Neural cell (in vitro differentiated cells): ENCODE results near the gene ZNF79. TPM values are rescaled to one million over a fixed set of nuclear protein-coding genes. Genes with fewer than 3 reads are reported as not detected.

Experiments used
- H2AFZ ChIP-seq: fragments of 200-600, 300-800 bp; sonication (generic), shearing (Covaris generic); 2 replicates; pipeline ENCODE4 v1.6.0; 2014; ENCODE audit warnings: low read depth, mild to moderate bottlenecking, antibody characterized with exemption, low read length, moderate library complexity
- H3F3A ChIP-seq: fragments of 200-600 bp; shearing (Covaris generic); 2 replicates; pipeline ENCODE4 v1.6.1; 2016; ENCODE audit warnings: mild to moderate bottlenecking, moderate library complexity, mixed read lengths, antibody characterized with exemption, low read length; ENCODE audit not compliant: insufficient read depth, poor library complexity, severe bottlenecking
- H3K27ac ChIP-seq: fragments of 200-600, 300-800 bp; sonication (generic), shearing (Covaris generic); 2 replicates; pipeline ENCODE4 v1.5.1; 2014; ENCODE audit warnings: mild to moderate bottlenecking, low read length, moderate library complexity
- H3K27me3 ChIP-seq: fragments of 300-800, 200-600 bp; sonication (generic), shearing (Covaris generic); 2 replicates; pipeline ENCODE4 v1.6.0; 2014; ENCODE audit warnings: mild to moderate bottlenecking, low read depth, low read length, moderate library complexity; ENCODE audit not compliant: insufficient read depth
- H3K36me3 ChIP-seq: fragments of 300-800, 200-600 bp; sonication (generic), shearing (Covaris generic); 2 replicates; pipeline ENCODE4 v1.5.1; 2014; ENCODE audit warnings: mild to moderate bottlenecking, antibody characterized with exemption, low read length, moderate library complexity; ENCODE audit not compliant: insufficient read depth
- H3K4me2 ChIP-seq: fragments of 300-800, 200-600 bp; sonication (generic), shearing (Covaris generic); 2 replicates; pipeline ENCODE4 v1.6.0; 2014; ENCODE audit warnings: mild to moderate bottlenecking, low read length
- H3K4me3 ChIP-seq: fragments of 300-800, 200-600 bp; sonication (generic), shearing (Covaris generic); 2 replicates; pipeline ENCODE4 v1.5.1; 2014; ENCODE audit warnings: mild to moderate bottlenecking, low read length, moderate library complexity
- H3K79me2 ChIP-seq: fragments of 200-600 bp; shearing (Covaris generic); replicated peaks from 2 replicates; pipeline ENCODE4 v1.6.0; 2014; ENCODE audit warnings: mild to moderate bottlenecking, low read length, moderate library complexity; ENCODE audit not compliant: insufficient read depth
- H3K9ac ChIP-seq: fragments of 300-800, 200-600 bp; sonication (generic), shearing (Covaris generic); 2 replicates; pipeline ENCODE4 v1.6.1; 2016; ENCODE audit warnings: mild to moderate bottlenecking, low read length, mixed read lengths
- H3K9me2 ChIP-seq: fragments of 200-600 bp; shearing (Covaris generic); 2 replicates; pipeline ENCODE4 v1.6.1; 2016; ENCODE audit warnings: mild to moderate bottlenecking, low read length, mixed read lengths; ENCODE audit not compliant: insufficient read depth
- H3K9me3 ChIP-seq: fragments of 200-600, 300-800 bp; sonication (generic), shearing (Covaris generic); 2 replicates; pipeline ENCODE4 v1.6.1; 2016; ENCODE audit warnings: mild to moderate bottlenecking, mixed run types, low read length, moderate library complexity, mixed read lengths
- H4K20me1 ChIP-seq: fragments of 200-600 bp; shearing (Covaris generic); 2 replicates; pipeline ENCODE4 v1.6.1; 2016; ENCODE audit warnings: mild to moderate bottlenecking, mixed run types; ENCODE audit not compliant: insufficient read depth
- EP300 ChIP-seq: fragments of 450-650 bp; conservative IDR thresholded peaks from 2 replicates; pipeline ENCODE4 v1.6.1; 2014; ENCODE audit warnings: antibody characterized with exemption, mild to moderate bottlenecking, moderate library complexity; ENCODE audit not compliant: poor library complexity, severe bottlenecking
- EZH2 ChIP-seq: fragments of 200-600, 300-800 bp; shearing (Covaris generic), sonication (generic); IDR thresholded peaks from 2 replicates; pipeline ENCODE4 v1.6.1; 2014; ENCODE audit warnings: antibody characterized with exemption, low read length, borderline replicate concordance, mild to moderate bottlenecking; ENCODE audit not compliant: insufficient read depth, poor library complexity, severe bottlenecking
- MXI1 ChIP-seq: fragments of 450-650 bp; conservative IDR thresholded peaks from 2 replicates; pipeline ENCODE4 v1.6.1; 2014; ENCODE audit warnings: antibody characterized with exemption, mild to moderate bottlenecking; ENCODE audit not compliant: poor library complexity, severe bottlenecking
- POLR2AphosphoS5 ChIP-seq: IDR thresholded peaks from 2 replicates; pipeline ENCODE4 v1.6.1; 2012
- RAD21 ChIP-seq: fragments of 450-650 bp; conservative IDR thresholded peaks from 2 replicates; pipeline ENCODE4 v1.6.1; 2014; ENCODE audit warnings: antibody characterized with exemption, mild to moderate bottlenecking, moderate library complexity
- SMC3 ChIP-seq: fragments of 450-650 bp; conservative IDR thresholded peaks from 2 replicates; pipeline ENCODE4 v1.6.1; 2014; ENCODE audit warnings: antibody characterized with exemption, mild to moderate bottlenecking, moderate library complexity; ENCODE audit not compliant: poor library complexity
- TAF1 ChIP-seq: IDR thresholded peaks from 2 replicates; pipeline ENCODE4 v1.6.1; 2012; ENCODE audit warnings: low read depth
- polyA plus RNA-seq: library from polyadenylated mRNA; depleted of rRNA; stranded (reverse); fragments of >200 nt; gene quantifications from 2 replicates; pipeline ENCODE4 v1.2.3, GENCODE V29; 2014
- TF ChIP-seq, protein P1 (sequence below): IDR thresholded peaks from 2 replicates; pipeline ENCODE4 v1.6.1; 2012; ENCODE audit warnings: borderline replicate concordance
- TF ChIP-seq, protein P2 (sequence below): fragments of 450-650 bp; IDR thresholded peaks from 2 replicates; pipeline ENCODE4 v1.5.1; 2014; ENCODE audit warnings: antibody characterized with exemption, mild to moderate bottlenecking, moderate library complexity; ENCODE audit not compliant: poor library complexity, severe bottlenecking

The ZNF79 gene
- polyA plus RNA-seq, 1 donor from 2014 or later: 2.9 TPM

DNA sequence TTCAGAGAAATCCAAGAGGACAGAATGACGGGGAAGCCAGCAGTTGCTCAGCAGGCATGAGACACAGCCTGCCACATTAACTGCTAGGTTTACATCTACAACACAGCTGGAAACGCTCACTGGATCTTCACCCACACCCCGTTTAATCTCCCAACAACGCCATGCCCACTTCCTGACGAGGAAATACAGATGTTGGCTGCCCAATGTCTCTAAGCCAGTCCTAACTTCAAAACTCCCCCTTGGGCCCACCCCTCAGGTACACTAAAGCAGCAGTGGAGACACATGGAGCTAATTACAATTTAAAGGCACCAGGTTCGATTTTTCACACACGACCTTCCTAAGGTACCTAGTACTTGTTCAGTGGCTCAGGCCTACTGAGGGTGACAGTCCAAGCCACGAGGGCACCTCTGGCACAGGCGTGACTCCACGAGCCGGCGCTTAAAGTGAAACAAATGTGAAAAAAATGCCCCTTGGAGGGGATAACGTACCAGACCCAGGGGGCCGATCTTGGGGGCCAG lies 26.1 kb downstream of the ZNF79 start:
- H3K27ac ChIP-seq: peak overlapping the region; percentile 9
- H3F3A ChIP-seq: no peaks in the 10 kb centered on the region
- H3K4me3 ChIP-seq: peak overlapping the region; percentile 86
- TF ChIP-seq POLR2AphosphoS5 (peak; percentile 23), RAD21 (no peak)
- H2AFZ ChIP-seq: no peak overlapping the region
- H3K27me3 ChIP-seq: no peaks in the 10 kb centered on the region
- H4K20me1 ChIP-seq: no peaks in the 10 kb centered on the region
- peak overlapping the region; percentile 77 for H3K9ac ChIP-seq
- no peaks in the 10 kb centered on the region for H3K9me3 ChIP-seq
- no peaks in the 10 kb centered on the region for H3K36me3 ChIP-seq
- no peaks in the 10 kb centered on the region for H3K9me2 ChIP-seq
- peak overlapping the region; percentile 27 for H3K4me2 ChIP-seq
- H3K79me2 ChIP-seq: peaks cover 8% of the 10 kb centered on the region

DNA sequence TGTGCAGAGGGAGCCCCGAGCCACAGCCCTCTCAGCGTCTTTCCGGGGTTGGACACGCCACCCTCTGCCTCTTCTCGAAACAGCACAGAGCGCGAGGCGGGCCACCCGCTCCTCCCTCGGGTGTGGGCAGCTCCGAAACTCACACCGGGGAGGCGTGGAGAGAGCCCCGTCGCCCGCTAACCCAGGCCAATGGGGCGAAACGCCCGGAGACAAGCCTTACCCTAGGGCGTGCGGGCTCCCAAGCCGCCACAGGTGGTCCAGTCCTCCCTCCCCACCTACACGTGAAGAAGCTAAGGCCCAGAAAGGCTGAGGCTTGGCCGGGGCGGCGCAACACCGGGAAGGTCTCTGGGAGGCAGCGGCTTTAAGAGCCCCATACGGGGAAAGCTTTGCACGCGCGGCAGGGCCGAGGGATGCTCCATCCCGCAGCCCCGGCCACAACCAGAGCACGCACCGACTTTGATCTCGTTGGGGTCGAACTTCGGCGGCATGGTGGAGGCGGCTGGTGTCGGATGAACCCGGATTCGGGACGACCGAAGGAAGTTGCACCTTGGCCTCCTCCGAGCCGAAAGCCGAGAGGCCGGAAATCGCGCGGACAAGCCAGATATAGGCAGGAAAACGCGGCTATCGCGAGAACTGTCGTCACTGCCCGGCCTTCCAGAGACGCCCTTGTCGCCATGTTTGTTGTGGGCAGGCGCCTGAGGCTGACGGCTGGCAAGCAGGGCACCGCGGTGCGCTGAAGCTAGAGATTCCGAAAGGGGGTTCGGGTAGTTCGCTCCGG lies 26.8 kb downstream of the ZNF79 start, which contains the start of the genes LRSAM1 and RPL12:
LRSAM1 (plus strand) TSS at position 681 of the 778 bp plus-strand sequence. CDS start 3,018 bp downstream, outside the sequence.
RPL12 (minus strand) TSS at position 577 of the 778 bp plus-strand sequence; CDS start at position 488, 89 bp downstream.
- H3K36me3 ChIP-seq: no peaks in the 10 kb centered on the region
- H3K27me3 ChIP-seq: no peaks in the 10 kb centered on the region
- H3K79me2 ChIP-seq: peaks cover 8% of the 10 kb centered on the region
- peak within 1 kb of the TSS; percentile 86 for H3K4me3 ChIP-seq
- no peaks in the 10 kb centered on the region for H3K9me2 ChIP-seq
- peak within 1 kb of the TSS; percentile 70 for H2AFZ ChIP-seq
- no peaks in the 10 kb centered on the region for H3K9me3 ChIP-seq
- H3F3A ChIP-seq: no peaks in the 10 kb centered on the region
- TF ChIP-seq MXI1 (peak; percentile 97), POLR2AphosphoS5 (peak; percentile 97), EP300 (peak; percentile 63), SMC3 (peak; percentile 55), EZH2 (no peak), TAF1 (peak; percentile 89), RAD21 (peak; percentile 46)
- TF ChIP-seq, protein P1, sequence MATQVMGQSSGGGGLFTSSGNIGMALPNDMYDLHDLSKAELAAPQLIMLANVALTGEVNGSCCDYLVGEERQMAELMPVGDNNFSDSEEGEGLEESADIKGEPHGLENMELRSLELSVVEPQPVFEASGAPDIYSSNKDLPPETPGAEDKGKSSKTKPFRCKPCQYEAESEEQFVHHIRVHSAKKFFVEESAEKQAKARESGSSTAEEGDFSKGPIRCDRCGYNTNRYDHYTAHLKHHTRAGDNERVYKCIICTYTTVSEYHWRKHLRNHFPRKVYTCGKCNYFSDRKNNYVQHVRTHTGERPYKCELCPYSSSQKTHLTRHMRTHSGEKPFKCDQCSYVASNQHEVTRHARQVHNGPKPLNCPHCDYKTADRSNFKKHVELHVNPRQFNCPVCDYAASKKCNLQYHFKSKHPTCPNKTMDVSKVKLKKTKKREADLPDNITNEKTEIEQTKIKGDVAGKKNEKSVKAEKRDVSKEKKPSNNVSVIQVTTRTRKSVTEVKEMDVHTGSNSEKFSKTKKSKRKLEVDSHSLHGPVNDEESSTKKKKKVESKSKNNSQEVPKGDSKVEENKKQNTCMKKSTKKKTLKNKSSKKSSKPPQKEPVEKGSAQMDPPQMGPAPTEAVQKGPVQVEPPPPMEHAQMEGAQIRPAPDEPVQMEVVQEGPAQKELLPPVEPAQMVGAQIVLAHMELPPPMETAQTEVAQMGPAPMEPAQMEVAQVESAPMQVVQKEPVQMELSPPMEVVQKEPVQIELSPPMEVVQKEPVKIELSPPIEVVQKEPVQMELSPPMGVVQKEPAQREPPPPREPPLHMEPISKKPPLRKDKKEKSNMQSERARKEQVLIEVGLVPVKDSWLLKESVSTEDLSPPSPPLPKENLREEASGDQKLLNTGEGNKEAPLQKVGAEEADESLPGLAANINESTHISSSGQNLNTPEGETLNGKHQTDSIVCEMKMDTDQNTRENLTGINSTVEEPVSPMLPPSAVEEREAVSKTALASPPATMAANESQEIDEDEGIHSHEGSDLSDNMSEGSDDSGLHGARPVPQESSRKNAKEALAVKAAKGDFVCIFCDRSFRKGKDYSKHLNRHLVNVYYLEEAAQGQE: peak; percentile 84
- TF ChIP-seq, protein P2, sequence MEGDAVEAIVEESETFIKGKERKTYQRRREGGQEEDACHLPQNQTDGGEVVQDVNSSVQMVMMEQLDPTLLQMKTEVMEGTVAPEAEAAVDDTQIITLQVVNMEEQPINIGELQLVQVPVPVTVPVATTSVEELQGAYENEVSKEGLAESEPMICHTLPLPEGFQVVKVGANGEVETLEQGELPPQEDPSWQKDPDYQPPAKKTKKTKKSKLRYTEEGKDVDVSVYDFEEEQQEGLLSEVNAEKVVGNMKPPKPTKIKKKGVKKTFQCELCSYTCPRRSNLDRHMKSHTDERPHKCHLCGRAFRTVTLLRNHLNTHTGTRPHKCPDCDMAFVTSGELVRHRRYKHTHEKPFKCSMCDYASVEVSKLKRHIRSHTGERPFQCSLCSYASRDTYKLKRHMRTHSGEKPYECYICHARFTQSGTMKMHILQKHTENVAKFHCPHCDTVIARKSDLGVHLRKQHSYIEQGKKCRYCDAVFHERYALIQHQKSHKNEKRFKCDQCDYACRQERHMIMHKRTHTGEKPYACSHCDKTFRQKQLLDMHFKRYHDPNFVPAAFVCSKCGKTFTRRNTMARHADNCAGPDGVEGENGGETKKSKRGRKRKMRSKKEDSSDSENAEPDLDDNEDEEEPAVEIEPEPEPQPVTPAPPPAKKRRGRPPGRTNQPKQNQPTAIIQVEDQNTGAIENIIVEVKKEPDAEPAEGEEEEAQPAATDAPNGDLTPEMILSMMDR: peak; percentile 22
- H4K20me1 ChIP-seq: no peaks in the 10 kb centered on the region
- peak within 1 kb of the TSS; percentile 69 for H3K27ac ChIP-seq
- peak within 1 kb of the TSS; percentile 77 for H3K9ac ChIP-seq
- H3K4me2 ChIP-seq: peak within 1 kb of the TSS; percentile 87
